GM19452 (cell line): ENCODE measurements around the gene CACHD1.

Source experiments
- ATAC-seq: cut with Tn5 transposase; IDR thresholded peaks from one replicate; pipeline ENCODE4 v1.9.1; 2021; ENCODE audit not compliant: unreplicated experiment

Gene CACHD1

GRCh38 chr1:64472805-64473204, 2.9 kb downstream of the CACHD1 start:
- ATAC-seq = no peak

- ATAC-seq = no peak
Observed at GRCh38 chr1:64473367-64473766, 3.4 kb downstream of the CACHD1 start.

- no peak for ATAC-seq
Observed at GRCh38 chr1:64474133-64474532, 4.2 kb downstream of the CACHD1 start.

- ATAC-seq = no peak
Observed at GRCh38 chr1:64474665-64475439, 4.9 kb downstream of the CACHD1 start.

GRCh38 chr1:64476251-64476952, 6.5 kb downstream of the CACHD1 start:
- no peak for ATAC-seq

- ATAC-seq = no peak
Observed at GRCh38 chr1:64478594-64479470, 8.9 kb downstream of the CACHD1 start.

- no peak for ATAC-seq
Observed at GRCh38 chr1:64479874-64480273, 9.9 kb downstream of the CACHD1 start.

GRCh38 chr1:64480999-64481772, 11.3 kb downstream of the CACHD1 start:
- no peak for ATAC-seq

GRCh38 chr1:64482128-64482527, 12.2 kb downstream of the CACHD1 start:
- ATAC-seq = no peak

GRCh38 chr1:64482720-64483119, 12.8 kb downstream of the CACHD1 start:
- ATAC-seq = no peak

- ATAC-seq = no peak
Observed at GRCh38 chr1:64483731-64484414, 13.9 kb downstream of the CACHD1 start.

GRCh38 chr1:64484651-64485050, 14.7 kb downstream of the CACHD1 start:
- no peak for ATAC-seq

GRCh38 chr1:64486193-64486592, 16.3 kb downstream of the CACHD1 start:
- ATAC-seq = no peak

GRCh38 chr1:64487061-64487460, 17.1 kb downstream of the CACHD1 start:
- no peak for ATAC-seq

- ATAC-seq = no peak
Observed at GRCh38 chr1:64488862-64489261, 18.9 kb downstream of the CACHD1 start.

- no peak for ATAC-seq
Observed at GRCh38 chr1:64489707-64490106, 19.8 kb downstream of the CACHD1 start.

- ATAC-seq = no peak
Observed at GRCh38 chr1:64490213-64490818, 20.4 kb downstream of the CACHD1 start.

- ATAC-seq = no peak
Observed at GRCh38 chr1:64492424-64492823, 22.5 kb downstream of the CACHD1 start.

- ATAC-seq = no peak
Observed at GRCh38 chr1:64493831-64494230, 23.9 kb downstream of the CACHD1 start.

GRCh38 chr1:64494659-64495058, 24.7 kb downstream of the CACHD1 start:
- no peak for ATAC-seq
